OCI-LY3 (cell line): ENCODE measurements around the gene RCCD1.

ENCODE experiments used
- H2AFZ ChIP-seq: fragments of 200-600, 300-600 bp; shearing (Covaris generic); 2 replicates; pipeline ENCODE4 v1.6.0; 2014; ENCODE audit warnings: antibody characterized with exemption, low read depth, low read length
- H3K27ac ChIP-seq: fragments of 200-600, 300-600 bp; sonication (generic); 2 replicates; pipeline ENCODE4 v1.5.1; 2014; ENCODE audit warnings: mild to moderate bottlenecking, low read length, moderate library complexity, mixed read lengths
- H3K27me3 ChIP-seq: fragments of 200-600, 300-600 bp; sonication (generic); 2 replicates; pipeline ENCODE4 v1.6.1; 2014; ENCODE audit warnings: low read depth, low read length, mixed read lengths
- H3K36me3 ChIP-seq: fragments of 200-600, 300-600 bp; sonication (generic); replicated peaks from 2 replicates; pipeline ENCODE3; 2014; ENCODE audit warnings: low read depth, low read length, mixed read lengths
- H3K4me1 ChIP-seq: fragments of 300-600, 200-600 bp; sonication (generic); 2 replicates; pipeline ENCODE4 v1.6.1; 2014; ENCODE audit warnings: low read length, mixed read lengths
- H3K4me2 ChIP-seq: fragments of 200-600, 300-600 bp; sonication (generic); 2 replicates; pipeline ENCODE4 v1.6.1; 2014; ENCODE audit warnings: low read length, mixed read lengths
- H3K4me3 ChIP-seq: fragments of 300-600, 200-600 bp; sonication (generic); 2 replicates; pipeline ENCODE4 v1.5.1; 2014; ENCODE audit warnings: antibody characterized with exemption, mild to moderate bottlenecking, low read length, moderate library complexity
- H3K79me2 ChIP-seq: fragments of 300-600, 200-600 bp; shearing (Covaris generic); 2 replicates; pipeline ENCODE4 v1.6.1; 2014; ENCODE audit warnings: mild to moderate bottlenecking, low read length, mixed read lengths
- H3K9ac ChIP-seq: fragments of 300-600, 200-600 bp; shearing (Covaris generic); 2 replicates; pipeline ENCODE4 v1.6.0; 2014; ENCODE audit warnings: mild to moderate bottlenecking, low read length, moderate library complexity
- H3K9me3 ChIP-seq: fragments of 200-600, 300-600 bp; shearing (Covaris generic); 2 replicates; pipeline ENCODE4 v1.6.1; 2014; ENCODE audit warnings: low read length, mixed read lengths; ENCODE audit not compliant: insufficient read depth
- H4K20me1 ChIP-seq: fragments of 200-600, 300-600 bp; sonication (generic); 2 replicates; pipeline ENCODE4 v1.6.1; 2016; ENCODE audit warnings: low read length, mixed read lengths; ENCODE audit not compliant: insufficient read depth
- EZH2phosphoT487 ChIP-seq: fragments of 200-600 bp; shearing (Covaris generic); IDR thresholded peaks from 2 replicates; pipeline ENCODE4 v1.6.1; 2018; ENCODE audit warnings: antibody characterized with exemption, mixed run types, low read depth
- TF ChIP-seq, protein P1 (sequence below): fragments of 200-600, 300-600 bp; sonication (generic); IDR thresholded peaks from 2 replicates; pipeline ENCODE4 v1.5.1; 2014; ENCODE audit warnings: antibody characterized with exemption, low read length, low read depth

RCCD1 gene

DNA sequence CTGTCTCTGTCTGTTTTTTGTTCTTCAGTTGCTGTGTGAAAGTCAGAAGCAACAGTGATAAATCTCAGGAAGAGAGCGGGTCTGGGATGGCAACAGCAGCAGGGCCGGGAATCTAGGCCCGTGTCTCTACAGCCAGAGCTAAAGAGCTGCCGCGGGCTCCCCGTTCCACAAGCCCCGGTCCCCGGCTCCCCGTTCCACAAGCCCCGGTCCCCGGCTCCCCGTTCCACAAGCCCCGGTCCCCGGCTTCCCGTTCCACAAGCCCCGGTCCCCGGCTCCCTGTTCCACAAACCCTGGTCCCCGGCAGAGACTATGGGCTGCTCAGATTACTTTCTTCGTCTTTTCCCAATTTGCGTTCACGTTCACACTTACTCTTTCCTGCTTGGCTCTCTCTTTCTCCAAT is 19.5 kb downstream of the RCCD1 start:
- no peaks in the 10 kb centered on the region for H3K79me2 ChIP-seq
- no peak overlapping the region for H3K9ac ChIP-seq
- H3K4me2 ChIP-seq = no peak overlapping the region
- H2AFZ ChIP-seq = no peak overlapping the region
- no peaks in the 10 kb centered on the region for H3K27me3 ChIP-seq
- H3K27ac ChIP-seq = no peak overlapping the region
- no peak overlapping the region for H3K4me3 ChIP-seq
- no peaks in the 10 kb centered on the region for H4K20me1 ChIP-seq
- peaks cover 67% of the 10 kb centered on the region for H3K36me3 ChIP-seq
- H3K4me1 ChIP-seq = no peaks in the 10 kb centered on the region
- no peak for TF ChIP-seq EZH2phosphoT487
- TF ChIP-seq, protein P1, sequence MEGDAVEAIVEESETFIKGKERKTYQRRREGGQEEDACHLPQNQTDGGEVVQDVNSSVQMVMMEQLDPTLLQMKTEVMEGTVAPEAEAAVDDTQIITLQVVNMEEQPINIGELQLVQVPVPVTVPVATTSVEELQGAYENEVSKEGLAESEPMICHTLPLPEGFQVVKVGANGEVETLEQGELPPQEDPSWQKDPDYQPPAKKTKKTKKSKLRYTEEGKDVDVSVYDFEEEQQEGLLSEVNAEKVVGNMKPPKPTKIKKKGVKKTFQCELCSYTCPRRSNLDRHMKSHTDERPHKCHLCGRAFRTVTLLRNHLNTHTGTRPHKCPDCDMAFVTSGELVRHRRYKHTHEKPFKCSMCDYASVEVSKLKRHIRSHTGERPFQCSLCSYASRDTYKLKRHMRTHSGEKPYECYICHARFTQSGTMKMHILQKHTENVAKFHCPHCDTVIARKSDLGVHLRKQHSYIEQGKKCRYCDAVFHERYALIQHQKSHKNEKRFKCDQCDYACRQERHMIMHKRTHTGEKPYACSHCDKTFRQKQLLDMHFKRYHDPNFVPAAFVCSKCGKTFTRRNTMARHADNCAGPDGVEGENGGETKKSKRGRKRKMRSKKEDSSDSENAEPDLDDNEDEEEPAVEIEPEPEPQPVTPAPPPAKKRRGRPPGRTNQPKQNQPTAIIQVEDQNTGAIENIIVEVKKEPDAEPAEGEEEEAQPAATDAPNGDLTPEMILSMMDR = no peak
- no peaks in the 10 kb centered on the region for H3K9me3 ChIP-seq

DNA sequence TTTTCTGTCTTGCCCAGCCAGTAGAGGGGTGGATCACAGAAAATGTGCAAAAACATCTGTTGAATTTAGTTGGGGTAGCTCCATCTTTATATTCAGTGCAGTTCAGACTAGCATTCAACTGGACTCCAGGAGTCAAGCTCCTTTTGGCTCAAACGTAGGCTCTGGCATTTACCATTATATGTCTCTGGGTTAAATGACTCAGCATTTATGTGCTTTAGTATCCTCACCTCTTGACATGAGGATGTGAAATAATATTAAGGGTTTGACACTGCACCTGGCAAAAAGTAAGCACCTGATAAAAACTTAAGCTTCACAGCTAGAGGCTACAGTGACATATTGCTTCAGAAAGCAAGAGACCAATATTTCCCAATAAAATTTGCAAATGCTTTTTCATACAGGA is 24.9 kb downstream of the RCCD1 start:
- H3K27ac ChIP-seq = peak overlapping the region; percentile 16; the same call in 1 of the 2 replicates
- peaks cover 53% of the 10 kb centered on the region for H3K4me1 ChIP-seq
- peaks cover 88% of the 10 kb centered on the region for H3K36me3 ChIP-seq
- H3K79me2 ChIP-seq = peaks cover 28% of the 10 kb centered on the region
- H3K4me3 ChIP-seq = no peak overlapping the region
- H3K9me3 ChIP-seq = no peaks in the 10 kb centered on the region
- peak overlapping the region; percentile 6; the same call in 1 of the 2 replicates for H3K4me2 ChIP-seq
- H3K27me3 ChIP-seq = no peaks in the 10 kb centered on the region
- no peak for TF ChIP-seq EZH2phosphoT487
- TF ChIP-seq, protein P1 = no peak
- H4K20me1 ChIP-seq = peaks cover 16% of the 10 kb centered on the region
- H2AFZ ChIP-seq = no peak overlapping the region
- H3K9ac ChIP-seq = no peak overlapping the region

DNA sequence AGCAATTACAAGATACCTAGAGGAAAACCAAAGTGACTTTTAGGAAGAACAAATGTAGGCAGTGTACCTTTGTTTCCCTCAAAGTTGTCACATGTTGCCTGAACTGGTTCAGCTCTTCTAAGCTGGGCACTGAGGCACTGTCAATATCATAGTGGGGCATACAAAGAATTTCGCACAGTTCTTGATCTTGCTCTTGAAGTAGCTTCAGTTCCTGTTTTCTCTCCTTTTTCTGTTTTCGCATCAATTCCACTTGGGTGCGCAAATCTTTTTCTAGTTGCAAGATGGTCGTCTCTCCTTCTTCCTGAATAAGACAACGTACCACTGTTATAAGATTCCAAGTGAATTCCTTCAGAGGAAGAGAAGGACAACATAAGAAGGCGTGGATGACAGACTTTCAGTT is 27.0 kb downstream of the RCCD1 start:
- Histone ChIP-seq H3K79me2 (peaks cover 49% of the 10 kb centered on the region), H3K9ac (peak overlapping the region; percentile 52; the same call in 1 of the 2 replicates), H2AFZ (no peak overlapping the region), H3K9me3 (no peaks in the 10 kb centered on the region), H3K4me2 (peak overlapping the region; percentile 91), H4K20me1 (peaks cover 31% of the 10 kb centered on the region), H3K36me3 (peaks cover 78% of the 10 kb centered on the region), H3K4me3 (peak overlapping the region; percentile 64), H3K27ac (peak overlapping the region; percentile 88), H3K4me1 (peaks cover 55% of the 10 kb centered on the region), H3K27me3 (no peaks in the 10 kb centered on the region)
- TF ChIP-seq EZH2phosphoT487 = no peak
- TF ChIP-seq, protein P1 = peak; percentile 48

DNA sequence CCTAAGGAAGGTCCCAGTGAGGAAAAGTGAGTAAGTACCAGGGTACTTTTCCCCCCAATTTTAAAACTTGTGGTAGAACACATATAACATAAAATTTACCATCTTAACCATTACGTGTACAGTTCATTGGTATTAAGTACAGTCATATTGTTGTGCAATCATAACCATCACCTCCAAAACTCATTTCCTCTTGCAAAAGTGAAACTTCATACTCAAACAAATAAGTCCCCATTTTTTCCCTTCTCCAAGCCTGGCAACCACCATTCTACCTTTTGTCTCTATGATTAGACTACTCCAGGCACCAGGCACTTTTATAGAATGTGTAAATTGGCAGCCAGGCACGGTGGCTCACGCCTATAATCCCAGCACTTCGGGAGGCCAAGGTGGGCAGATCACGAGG is 27.5 kb downstream of the RCCD1 start:
- peak overlapping the region; percentile 88 for H3K27ac ChIP-seq
- TF ChIP-seq EZH2phosphoT487 = no peak
- TF ChIP-seq, protein P1 = no peak
- H2AFZ ChIP-seq = no peak overlapping the region
- peak overlapping the region; percentile 64 for H3K4me3 ChIP-seq
- no peaks in the 10 kb centered on the region for H3K27me3 ChIP-seq
- peaks cover 60% of the 10 kb centered on the region for H3K4me1 ChIP-seq
- peaks cover 54% of the 10 kb centered on the region for H3K79me2 ChIP-seq
- H3K9ac ChIP-seq = peak overlapping the region; percentile 52; the same call in 1 of the 2 replicates
- H3K9me3 ChIP-seq = no peaks in the 10 kb centered on the region
- peaks cover 35% of the 10 kb centered on the region for H4K20me1 ChIP-seq
- H3K36me3 ChIP-seq = peaks cover 73% of the 10 kb centered on the region
- H3K4me2 ChIP-seq = peak overlapping the region; percentile 91
